ENCODE results near the gene TBX5. TPM values are rescaled to one million over a fixed set of nuclear protein-coding genes. Genes with fewer than 3 reads are reported as not detected.

The TBX5 gene
- total RNA-seq, result 1 to 10 TPM in 1 of 8 experiments, under 1 TPM in 6, not detected in 1; 0.05 to 3.4 (median 0.38) TPM

GRCh38 chr12:114405519-114406271 lies at the start of gene TBX5:
Gene TBX5 (minus strand): TSS chr12:114406144. CDS start chr12:114403898, 2,246 bp downstream.
- peaks cover 0 to 10% of the 10 kb centered on the region in 2 donors for H3K4me1 ChIP-seq (replicated peaks in 1 of 2)
- ATAC-seq (replicated peaks in 6 of 8), result peak in 7 of 8 experiments; percentile 10 to 55 (median 29)
- 0 to 9% (median 0%) methylated on average over 1 to 14 of the region's 39 CpGs; no CpG with 5 or more reads in 3 of the 10 experiments for WGBS, 10 experiments
- in situ Hi-C loops (cut with MboI; ENCODE audit: low pct_unique_long_range_greater_than_20kb in 2 of 9, low sequenced_read_pairs in 9 of 9, unreplicated experiment in 9 of 9), result no loop called here
- H3K4me3 ChIP-seq, result peak within 1 kb of the TSS in 4 of 5 donors; percentile 16 to 27 (median 22)
- H3K27ac ChIP-seq, result no peak within 1 kb of the TSS

- Histone ChIP-seq H3K4me3 (no peak overlapping the region), H3K27ac (no peak overlapping the region), H3K4me1 (replicated peaks in 1 of 2) (no peaks in the 10 kb centered on the region)
- in situ Hi-C loops (cut with MboI; ENCODE audit: low pct_unique_long_range_greater_than_20kb in 2 of 9, low sequenced_read_pairs in 9 of 9, unreplicated experiment in 9 of 9), result no loop called here
- ATAC-seq (replicated peaks in 6 of 8), result no peak
- WGBS, 10 experiments, result 0 to 83% (median 47%) methylated on average over 1 to 2 of the region's 2 CpGs; no CpG with 5 or more reads in 2 of the 10 experiments
Observed at GRCh38 chr12:114451657-114452056, 45.7 kb upstream of the TBX5 start.

- Histone ChIP-seq H3K4me1 (replicated peaks in 1 of 2) (no peaks in the 10 kb centered on the region), H3K27ac (no peak overlapping the region), H3K4me3 (no peak overlapping the region)
- peak in 2 of 8 experiments; percentile 58 to 67 for ATAC-seq (replicated peaks in 6 of 8)
- WGBS, 10 experiments, result 0 to 63% (median 20%) methylated on average over 1 to 7 of the region's 7 CpGs; no CpG with 5 or more reads in 1 of the 10 experiments
- in situ Hi-C loops (cut with MboI; ENCODE audit: low pct_unique_long_range_greater_than_20kb in 2 of 9, low sequenced_read_pairs in 9 of 9, unreplicated experiment in 9 of 9), result no loop called here
Observed at GRCh38 chr12:114450515-114451300, 44.8 kb upstream of the TBX5 start.

- in situ Hi-C loops (cut with MboI; ENCODE audit: low pct_unique_long_range_greater_than_20kb in 2 of 9, low sequenced_read_pairs in 9 of 9, unreplicated experiment in 9 of 9), result no loop called here
- ATAC-seq (replicated peaks in 6 of 8), result peak in 1 of 8 experiments; percentile 28
- H3K4me3 ChIP-seq, result no peak overlapping the region
- H3K4me1 ChIP-seq (replicated peaks in 1 of 2), result no peaks in the 10 kb centered on the region
- H3K27ac ChIP-seq, result no peak overlapping the region
- WGBS, 10 experiments, result 0 to 57% (median 14%) methylated on average over 2 to 5 of the region's 5 CpGs; no CpG with 5 or more reads in 4 of the 10 experiments
Observed at GRCh38 chr12:114450019-114450418, 44.1 kb upstream of the TBX5 start.

GRCh38 chr12:114448618-114448933 lies 42.6 kb upstream of the TBX5 start:
- in situ Hi-C loops (cut with MboI; ENCODE audit: low pct_unique_long_range_greater_than_20kb in 2 of 9, low sequenced_read_pairs in 9 of 9, unreplicated experiment in 9 of 9), result no loop called here
- Histone ChIP-seq H3K4me1 (replicated peaks in 1 of 2) (no peaks in the 10 kb centered on the region), H3K4me3 (no peak overlapping the region), H3K27ac (no peak overlapping the region)
- ATAC-seq (replicated peaks in 6 of 8), result no peak
- WGBS, 10 experiments, result 0 to 11% (median 5%) methylated on average over 4 to 14 of the region's 23 CpGs; no CpG with 5 or more reads in 7 of the 10 experiments

- in situ Hi-C loops (cut with MboI; ENCODE audit: low pct_unique_long_range_greater_than_20kb in 2 of 9, low sequenced_read_pairs in 9 of 9, unreplicated experiment in 9 of 9), result no loop called here
- no peak overlapping the region for H3K4me3 ChIP-seq
- H3K27ac ChIP-seq, result no peak overlapping the region
- no peaks in the 10 kb centered on the region for H3K4me1 ChIP-seq (replicated peaks in 1 of 2)
- WGBS, 10 experiments, result 0 to 90% (median 31%) methylated on average over 1 to 21 of the region's 36 CpGs; no CpG with 5 or more reads in 1 of the 10 experiments
- ATAC-seq (replicated peaks in 6 of 8), result no peak
Observed at GRCh38 chr12:114447799-114448617, 42.1 kb upstream of the TBX5 start.

- Histone ChIP-seq H3K4me3 (no peak overlapping the region), H3K27ac (no peak overlapping the region), H3K4me1 (replicated peaks in 1 of 2) (no peaks in the 10 kb centered on the region)
- no peak for ATAC-seq (replicated peaks in 6 of 8)
- 0 to 92% (median 2%) methylated on average over 2 to 13 of the region's 37 CpGs; no CpG with 5 or more reads in 5 of the 10 experiments for WGBS, 10 experiments
- in situ Hi-C loops (cut with MboI; ENCODE audit: low pct_unique_long_range_greater_than_20kb in 2 of 9, low sequenced_read_pairs in 9 of 9, unreplicated experiment in 9 of 9), result no loop called here
Observed at GRCh38 chr12:114447274-114447716, 41.4 kb upstream of the TBX5 start.

- no peaks in the 10 kb centered on the region for H3K4me1 ChIP-seq (replicated peaks in 1 of 2)
- 0 to 35% (median 13%) methylated on average over 4 to 17 of the region's 32 CpGs; no CpG with 5 or more reads in 3 of the 10 experiments for WGBS, 10 experiments
- in situ Hi-C loops (cut with MboI; ENCODE audit: low pct_unique_long_range_greater_than_20kb in 2 of 9, low sequenced_read_pairs in 9 of 9, unreplicated experiment in 9 of 9), result no loop called here
- no peak overlapping the region for H3K4me3 ChIP-seq
- ATAC-seq (replicated peaks in 6 of 8), result no peak
- no peak overlapping the region for H3K27ac ChIP-seq
Observed at GRCh38 chr12:114445401-114446323, 39.7 kb upstream of the TBX5 start.

- no peak overlapping the region for H3K4me3 ChIP-seq
- in situ Hi-C loops (cut with MboI; ENCODE audit: low pct_unique_long_range_greater_than_20kb in 2 of 9, low sequenced_read_pairs in 9 of 9, unreplicated experiment in 9 of 9), result no loop called here
- H3K4me1 ChIP-seq (replicated peaks in 1 of 2), result no peaks in the 10 kb centered on the region
- ATAC-seq (replicated peaks in 6 of 8), result no peak
- WGBS, 10 experiments, result 0 to 76% (median 3%) methylated on average over 1 to 22 of the region's 44 CpGs; no CpG with 5 or more reads in 3 of the 10 experiments
- no peak overlapping the region for H3K27ac ChIP-seq
Observed at GRCh38 chr12:114444422-114445279, 38.7 kb upstream of the TBX5 start.

- in situ Hi-C loops (cut with MboI; ENCODE audit: low pct_unique_long_range_greater_than_20kb in 2 of 9, low sequenced_read_pairs in 9 of 9, unreplicated experiment in 9 of 9), result no loop called here
- no peak for ATAC-seq (replicated peaks in 6 of 8)
- Histone ChIP-seq H3K27ac (no peak overlapping the region), H3K4me3 (no peak overlapping the region), H3K4me1 (replicated peaks in 1 of 2) (no peaks in the 10 kb centered on the region)
- 0 to 67% (median 5%) methylated on average over 1 to 33 of the region's 53 CpGs; no CpG with 5 or more reads in 1 of the 10 experiments for WGBS, 10 experiments
Observed at GRCh38 chr12:114443607-114444421, 37.9 kb upstream of the TBX5 start.

GRCh38 chr12:114442578-114442977 lies 36.6 kb upstream of the TBX5 start:
- in situ Hi-C loops (cut with MboI; ENCODE audit: low pct_unique_long_range_greater_than_20kb in 2 of 9, low sequenced_read_pairs in 9 of 9, unreplicated experiment in 9 of 9), result no loop called here
- 0 to 43% (median 10%) methylated on average over 1 of the region's 1 CpG; no CpG with 5 or more reads in 1 of the 10 experiments for WGBS, 10 experiments
- ATAC-seq (replicated peaks in 6 of 8), result no peak
- Histone ChIP-seq H3K4me3 (no peak overlapping the region), H3K27ac (no peak overlapping the region), H3K4me1 (replicated peaks in 1 of 2) (no peaks in the 10 kb centered on the region)

All from motor neuron (in vitro differentiated cells).